HL-60/S4 treated with phorbol 12-myristate 13-acetate at 8.2 ng/mL for 4 days and 3 days (cell line): ENCODE measurements around the gene UNC13B.
"Not testable (repeated sequence)": the region's sequence is repeated elsewhere in the genome, so short reads cannot be mapped to it uniquely, and the experiment has no call there.

Experiments used
- in situ Hi-C: fragments of 300-500 bp; cut with MboI; formaldehyde crosslinking; loops from 2 replicates; pipeline ENCODE4 v1.15.0; 2022; ENCODE audit warnings: low sequenced_read_pairs

UNC13B gene

DNA sequence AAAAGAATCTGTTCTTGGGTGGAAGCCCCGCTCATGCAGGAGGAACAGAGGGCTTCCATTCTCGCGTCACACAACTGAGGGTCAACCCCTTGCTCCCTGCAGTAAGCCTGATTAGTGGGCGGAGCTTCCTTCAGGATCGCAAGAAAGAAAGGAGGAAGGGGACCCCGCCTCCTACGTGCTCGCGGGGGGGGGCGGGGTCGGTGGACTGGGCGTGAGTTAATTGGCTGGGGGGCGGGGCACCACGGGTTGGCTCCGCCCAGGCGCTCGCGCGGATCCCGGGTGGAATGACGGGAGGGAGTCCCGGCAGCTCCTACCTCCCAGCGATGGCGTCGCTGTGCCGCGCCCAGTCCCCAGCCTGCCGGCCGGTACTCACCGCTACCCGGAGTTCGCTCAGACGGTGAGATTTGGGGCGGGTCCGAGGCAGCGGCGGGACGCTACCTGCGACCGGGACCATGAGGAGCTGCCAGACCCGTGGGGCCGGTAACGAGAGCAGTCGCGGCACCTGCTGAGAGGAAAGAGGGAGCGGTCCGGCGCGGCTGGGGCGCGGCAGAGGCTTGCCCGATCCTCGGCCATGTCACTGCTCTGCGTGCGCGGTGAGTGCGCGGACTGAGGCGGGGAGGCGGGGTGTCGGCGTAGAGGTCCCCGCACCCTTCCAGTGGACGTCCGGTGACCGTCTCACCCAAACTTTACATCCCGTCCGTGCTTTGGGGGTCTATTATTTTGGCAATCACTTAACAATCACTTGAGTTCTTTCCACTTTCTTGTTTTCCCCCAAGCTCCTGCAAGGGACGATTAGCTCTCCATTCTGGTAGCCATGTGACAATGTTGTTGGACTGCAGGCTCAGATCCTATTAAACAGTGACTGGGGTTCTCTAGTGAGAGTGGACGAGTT, at the start of gene UNC13B:
Gene UNC13B (plus strand): TSS at position 297 of the 892 bp plus-strand sequence. CDS start 275 bp downstream, at position 572.
- in situ Hi-C loops, result no loop called here

DNA sequence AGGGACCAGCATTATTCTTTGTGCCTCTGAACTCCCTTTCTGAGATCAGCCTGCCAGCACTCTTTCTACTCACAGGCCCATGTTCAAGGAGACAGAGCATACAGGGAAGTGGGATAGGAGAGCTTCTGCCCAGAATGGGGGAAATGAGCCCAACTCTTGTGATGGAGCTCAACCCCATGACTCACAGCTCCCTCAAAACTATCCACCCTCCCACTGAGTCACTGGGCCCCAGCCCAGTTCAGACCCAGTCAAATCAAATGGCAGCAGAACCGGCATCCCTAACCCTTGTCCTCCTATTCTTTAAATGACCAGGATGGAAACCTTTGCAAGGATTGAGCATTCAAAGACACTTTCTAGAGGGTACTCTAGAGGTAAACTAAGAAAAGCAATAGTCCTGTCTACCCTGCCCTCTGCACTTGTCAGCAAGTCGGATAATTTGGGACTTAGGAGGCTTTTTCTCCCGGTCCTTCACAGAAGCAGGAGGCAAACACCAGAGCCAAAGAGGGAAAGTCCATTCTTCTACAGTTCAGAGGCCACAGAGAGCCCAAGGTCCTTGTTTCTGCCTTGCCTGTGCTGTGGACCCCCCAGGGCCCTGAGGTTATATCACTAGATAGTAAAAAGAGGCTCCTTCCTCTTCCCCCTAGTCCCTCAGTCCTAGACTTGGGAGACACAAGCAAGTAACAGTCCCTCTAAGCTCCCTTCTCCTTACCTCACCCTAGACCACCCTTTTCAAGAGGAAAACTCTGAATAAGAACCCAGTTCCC, 49.4 kb upstream of the UNC13B start:
- in situ Hi-C loops, result loop anchor here (25.0 kb wide), 1 partner anchor 450 kb away; the partner anchor contains the start of genes CCL27 and IL11RA

DNA sequence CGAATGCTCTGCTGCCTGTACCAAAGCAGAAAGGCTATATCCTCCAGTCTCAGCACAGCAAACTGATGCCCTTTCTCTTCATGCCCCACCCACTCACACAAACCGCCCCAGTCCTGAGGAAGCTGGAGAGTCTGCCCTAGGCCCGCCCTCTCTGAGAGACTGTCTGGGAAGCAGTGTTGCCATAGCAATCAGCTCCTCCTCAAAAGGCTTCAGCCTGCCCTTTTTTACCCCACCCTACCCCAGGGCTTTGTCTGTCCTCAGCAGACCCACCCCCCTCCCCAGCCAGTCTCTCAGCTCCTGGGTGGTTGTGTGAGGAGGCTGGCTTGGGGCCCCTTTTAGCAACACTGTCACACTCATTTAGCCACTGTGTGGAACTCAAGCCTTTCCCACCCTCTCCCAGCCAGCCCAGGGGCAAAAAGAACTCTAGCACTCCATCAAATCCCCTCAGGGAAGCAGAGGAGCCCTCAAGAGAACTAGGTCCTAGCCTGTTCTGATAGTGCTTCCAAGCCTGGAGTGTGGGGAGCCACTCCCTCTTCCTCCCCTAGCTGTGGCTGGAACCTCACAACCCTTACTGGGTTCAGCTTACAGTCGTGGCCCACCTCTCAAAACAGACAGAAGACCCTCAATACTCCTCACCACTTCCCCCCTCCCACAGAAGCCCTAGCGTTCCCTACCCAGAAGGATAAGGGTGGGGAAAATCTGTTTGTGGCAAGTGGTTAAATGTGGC, 47.5 kb upstream of the UNC13B start:
- in situ Hi-C loops, result loop anchor here (25.0 kb wide), 1 partner anchor 452 kb away; the partner anchor contains the start of genes CCL27 and IL11RA

DNA sequence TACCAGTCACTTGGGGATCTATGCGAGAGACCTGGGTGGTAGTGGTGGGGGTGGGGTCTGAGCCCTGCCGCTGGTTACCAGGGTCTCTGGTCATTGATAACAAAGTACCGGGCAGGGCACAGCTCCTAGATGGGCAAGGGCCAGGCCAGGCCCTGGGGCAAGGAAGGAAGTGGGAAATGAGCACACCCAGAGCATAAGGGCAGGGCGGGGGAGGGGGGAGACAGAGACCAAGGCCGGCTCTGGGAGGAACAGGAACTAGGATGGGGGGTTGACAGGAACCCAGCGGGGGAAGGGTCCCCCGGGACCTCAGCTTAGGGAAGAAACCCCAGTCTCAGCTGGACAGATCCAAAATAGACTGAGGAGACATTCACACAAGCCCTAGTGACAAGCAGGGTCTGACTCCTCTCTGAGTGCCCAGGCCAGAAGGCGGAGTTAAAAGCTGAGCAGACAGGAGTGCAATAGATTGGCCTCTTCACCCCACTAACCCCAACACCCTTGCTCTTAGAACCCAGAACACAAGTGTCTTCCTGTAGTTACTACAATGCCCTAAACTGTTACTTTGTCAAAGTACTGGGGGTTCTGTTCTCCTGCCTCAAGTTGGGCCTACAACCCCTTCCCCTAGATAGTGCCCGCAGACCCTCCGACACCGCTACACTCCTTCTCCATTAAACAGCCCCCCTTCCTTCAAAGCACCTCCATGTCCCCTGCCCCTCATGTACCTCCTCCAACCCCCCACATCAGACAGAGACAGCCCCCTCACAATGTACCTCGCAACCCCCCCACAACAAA, 46.8 kb upstream of the UNC13B start:
- in situ Hi-C loops, result loop anchor here (25.0 kb wide), 1 partner anchor 453 kb away; the partner anchor contains the start of genes CCL27 and IL11RA

DNA sequence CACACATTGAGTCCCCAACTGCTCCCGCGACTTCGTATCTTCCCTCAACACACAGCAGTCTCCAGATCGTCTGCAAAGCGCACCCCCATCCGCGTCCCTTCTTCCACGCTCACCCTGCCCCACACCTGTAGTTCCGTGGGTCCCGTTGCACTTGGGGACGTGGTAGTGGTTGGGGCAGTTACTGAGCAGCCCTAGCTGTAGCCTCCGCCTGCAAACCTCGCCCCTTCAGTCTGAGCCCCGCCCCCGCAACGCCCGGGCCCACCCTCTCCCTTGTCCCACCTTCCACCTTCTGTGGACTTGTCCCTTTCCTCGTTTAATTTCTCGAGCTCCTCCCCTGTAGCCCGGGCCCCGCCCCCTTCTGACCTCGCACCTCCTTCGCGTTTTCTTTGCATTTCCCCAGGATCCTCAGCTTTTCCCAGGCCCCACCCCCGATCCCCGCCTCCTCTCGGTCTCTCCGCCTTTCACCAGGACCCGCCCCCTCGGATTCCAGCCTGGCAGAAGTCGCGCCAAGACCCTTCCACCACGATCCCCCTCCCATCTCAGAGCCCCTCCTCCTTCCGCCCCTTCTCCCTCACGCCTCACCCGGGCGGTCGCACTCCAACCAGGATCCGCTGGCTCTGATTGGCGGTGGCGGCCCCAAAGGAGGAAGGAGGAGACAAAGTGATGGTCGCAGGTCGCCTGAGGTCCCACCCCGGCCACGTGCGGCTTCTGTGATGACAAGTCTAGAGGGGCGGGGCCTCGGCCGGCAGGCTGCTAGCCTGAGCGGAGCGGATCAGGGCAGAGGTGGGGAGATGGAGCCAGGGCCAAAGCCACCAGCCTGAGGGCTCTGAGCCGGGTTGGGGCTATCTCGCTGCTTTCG, 45.9 kb upstream of the UNC13B start, which contains the start of gene ATOSB:
Gene ATOSB (minus strand): TSS at position 183 of the 859 bp plus-strand sequence. CDS start 7,588 bp downstream, outside the sequence.
- in situ Hi-C loops, result loop anchor here (25.0 kb wide), 1 partner anchor 454 kb away; the partner anchor contains the start of genes CCL27 and IL11RA

DNA sequence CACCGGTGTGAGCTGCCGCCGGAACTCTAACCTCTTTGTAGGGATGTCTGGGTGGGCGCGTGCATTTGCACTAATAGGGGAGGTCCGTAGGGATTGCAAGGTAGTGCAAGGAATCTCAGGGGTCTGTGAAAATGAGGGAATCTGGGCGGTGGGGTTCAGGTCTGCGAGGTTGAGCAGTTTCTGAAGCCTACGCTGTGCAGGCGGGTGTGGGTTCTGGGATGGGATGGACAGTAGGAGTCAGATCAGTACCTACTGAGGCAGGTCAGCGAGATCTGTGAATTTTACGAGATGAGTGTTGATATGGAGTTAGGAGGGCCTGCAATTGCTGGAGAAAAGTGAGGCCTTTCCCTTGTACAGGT, 45.3 kb upstream of the UNC13B start:
- in situ Hi-C loops, result loop anchor here (25.0 kb wide), 1 partner anchor 454 kb away; the partner anchor contains the start of genes CCL27 and IL11RA

DNA sequence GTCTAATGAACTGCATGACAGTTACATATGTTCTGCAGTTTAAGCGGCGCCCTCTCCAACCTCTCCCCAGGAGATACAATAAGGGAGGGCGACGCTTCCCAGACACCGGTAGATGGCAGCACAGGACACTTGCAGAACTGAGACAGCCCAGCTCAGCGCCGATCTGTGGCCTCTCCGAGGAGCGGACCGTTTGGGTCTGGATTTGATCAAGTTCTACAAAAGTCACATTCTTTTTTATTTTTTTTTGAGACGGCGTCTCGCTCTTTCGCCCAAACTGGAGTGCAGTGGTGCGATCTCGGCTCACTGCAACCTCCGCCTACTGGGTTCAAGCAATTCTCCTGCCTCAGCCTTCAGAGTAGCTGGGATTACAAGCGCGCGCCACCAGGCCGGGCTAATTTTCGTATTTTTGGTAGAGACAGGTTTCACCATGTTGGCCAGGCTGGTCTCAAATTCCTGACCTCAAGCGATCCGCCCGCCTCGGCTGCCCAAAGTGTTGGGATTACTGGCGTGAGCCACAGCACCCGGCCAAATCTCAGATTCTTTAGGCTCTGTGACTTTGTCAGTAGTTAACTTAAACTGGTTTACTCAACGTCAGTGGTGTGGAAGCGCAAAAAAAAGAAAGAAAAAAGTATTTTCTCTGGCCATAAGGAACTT, 44.8 kb upstream of the UNC13B start:
- in situ Hi-C loops, result loop anchor here (25.0 kb wide), 1 partner anchor 455 kb away; the partner anchor contains the start of genes CCL27 and IL11RA

DNA sequence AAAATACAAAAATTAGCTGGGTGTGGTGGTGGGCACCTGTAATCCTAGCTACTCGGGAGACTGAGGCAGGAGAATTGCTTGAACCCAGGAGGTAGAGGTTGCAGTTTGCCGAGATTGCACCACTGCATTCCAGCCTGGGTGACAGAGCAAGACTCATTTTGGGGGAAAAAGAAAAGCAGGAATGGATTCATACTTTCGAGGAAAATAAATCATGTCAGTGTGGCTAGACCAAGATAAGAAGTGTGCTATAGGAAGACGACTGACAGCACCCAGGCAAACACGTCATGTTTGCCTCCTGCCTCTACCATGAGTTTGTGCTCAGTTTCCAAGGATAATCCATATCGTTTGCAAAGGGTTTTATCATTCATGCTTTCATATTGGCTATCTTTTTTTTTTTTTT, 26.9 kb upstream of the UNC13B start:
- in situ Hi-C loops, result no loop called here

DNA sequence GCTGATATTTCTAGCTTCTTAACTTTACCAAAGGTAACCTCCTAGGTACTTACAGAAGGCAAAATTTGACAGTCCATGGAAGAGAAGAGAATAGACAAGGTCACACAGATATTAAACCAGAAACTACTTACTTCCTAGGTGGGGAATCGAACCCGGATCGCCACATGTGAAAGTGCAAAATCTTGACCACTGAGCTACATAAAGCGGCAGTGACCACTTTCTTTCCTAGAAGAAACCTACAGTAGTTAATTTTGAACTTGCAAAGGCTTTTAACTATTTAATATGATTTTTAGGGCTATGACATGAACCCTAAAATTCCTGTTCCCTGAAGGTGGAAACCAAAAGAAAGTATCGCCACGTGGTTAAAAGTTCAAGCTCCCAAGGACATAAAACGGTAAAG, 25.8 kb upstream of the UNC13B start:
- in situ Hi-C loops, result no loop called here

DNA sequence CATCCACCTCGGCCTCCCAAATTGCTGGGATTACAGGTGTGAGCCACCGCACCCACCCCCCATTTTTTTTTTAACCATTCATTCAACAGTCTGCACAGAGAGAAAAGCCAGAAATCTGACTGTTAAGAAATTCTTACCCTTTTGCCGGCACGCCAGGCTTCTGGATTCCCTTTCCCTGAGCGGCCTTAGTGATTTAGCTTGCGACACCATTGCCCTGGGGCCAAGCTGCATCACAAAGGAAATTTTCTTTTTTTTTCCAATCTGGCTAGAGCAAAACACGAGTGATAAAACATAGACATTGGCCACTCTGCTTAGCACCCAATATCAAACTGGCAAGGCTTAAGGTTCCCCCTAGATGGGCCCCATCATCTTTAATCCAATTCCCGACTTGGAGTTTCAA, 24.9 kb upstream of the UNC13B start:
- in situ Hi-C loops, result no loop called here

DNA sequence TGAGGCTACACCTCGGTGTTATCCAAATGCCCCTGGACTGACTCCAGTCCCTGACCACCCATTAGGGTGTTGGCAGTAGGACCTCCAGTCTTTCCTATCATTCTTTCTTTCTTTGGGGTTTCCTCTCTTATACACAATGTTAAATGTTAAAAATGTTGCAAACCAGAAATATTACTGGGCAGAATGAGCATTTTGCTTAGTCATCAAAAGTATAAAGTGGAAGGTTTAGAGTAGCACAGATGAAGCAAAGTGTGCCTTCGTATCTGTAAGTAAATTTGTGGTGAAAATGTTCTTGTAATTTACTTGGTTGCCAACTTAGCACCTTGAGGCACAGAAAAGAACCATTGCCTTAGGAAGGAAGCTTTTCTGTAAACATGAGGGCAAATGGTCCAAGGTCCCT, 21.7 kb upstream of the UNC13B start:
- in situ Hi-C loops, result no loop called here

DNA sequence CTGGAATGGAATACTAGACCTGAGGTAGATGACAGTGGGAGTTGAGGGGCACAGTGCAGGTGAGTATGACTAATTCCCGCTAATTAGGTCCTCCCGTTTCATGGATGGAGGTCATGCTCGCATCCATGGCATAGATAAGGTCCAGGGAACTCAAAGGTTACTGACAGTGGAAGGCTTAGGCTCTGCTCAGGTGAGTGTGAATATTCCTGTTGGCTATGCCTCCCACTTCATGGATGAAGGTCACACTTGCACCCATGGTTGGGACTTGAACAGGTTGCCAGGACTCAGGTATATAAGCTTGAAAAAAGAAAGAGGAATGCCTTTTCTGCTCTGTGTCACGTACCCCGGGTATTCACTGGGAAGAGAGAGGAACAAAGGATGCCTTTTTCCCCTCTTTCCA, 19.8 kb upstream of the UNC13B start:
- in situ Hi-C loops, result no loop called here

DNA sequence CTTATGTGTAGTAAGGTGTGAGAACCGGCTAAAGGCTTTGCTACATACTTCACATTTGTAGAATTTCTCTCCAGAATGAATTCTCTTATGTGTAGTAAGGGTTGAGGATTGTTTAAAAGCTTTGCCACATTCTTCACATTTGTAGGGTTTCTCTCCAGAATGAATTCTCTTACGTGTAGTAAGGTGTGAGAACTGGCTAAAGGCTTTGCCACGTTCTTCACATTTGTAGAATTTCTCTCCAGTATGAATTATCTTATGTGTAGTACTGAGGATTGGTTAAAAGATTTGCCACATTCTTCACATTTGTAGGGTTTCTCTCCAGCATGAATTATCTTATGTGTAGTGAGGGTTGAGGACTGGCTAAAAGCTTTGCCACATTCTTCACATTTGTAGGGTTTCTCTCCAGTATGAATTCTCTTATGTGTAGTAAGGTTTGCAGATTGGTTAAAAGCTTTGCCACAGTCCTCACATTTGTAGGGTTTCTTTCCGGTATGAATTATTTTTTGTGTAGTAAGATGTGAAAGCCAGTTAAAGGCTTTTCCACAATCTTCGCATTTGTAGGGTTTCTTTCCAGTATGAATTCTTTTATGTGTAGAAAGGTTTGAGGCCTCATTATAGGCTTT, 13.8 kb upstream of the UNC13B start:
- in situ Hi-C loops, result not testable (repeated sequence)

DNA sequence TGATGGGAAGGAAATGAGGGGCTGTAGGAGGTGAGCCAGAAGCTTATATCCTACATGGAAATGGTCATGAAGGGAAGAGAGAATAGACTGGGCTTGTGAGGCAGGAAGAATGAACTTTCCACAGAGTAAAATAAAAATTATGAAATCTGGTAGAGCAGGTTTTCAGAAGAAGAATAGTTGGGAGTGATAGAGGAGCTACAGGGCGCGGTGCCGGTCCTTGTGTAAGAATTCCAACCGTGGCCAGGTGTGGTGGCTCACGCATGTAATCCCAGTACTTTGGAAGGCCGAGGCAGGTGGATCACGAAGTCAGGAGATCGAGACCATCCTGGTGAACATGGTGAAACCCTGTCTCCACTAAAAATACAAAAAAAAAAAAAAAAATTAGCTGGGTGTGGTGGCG, 8.9 kb upstream of the UNC13B start:
- in situ Hi-C loops, result no loop called here

DNA sequence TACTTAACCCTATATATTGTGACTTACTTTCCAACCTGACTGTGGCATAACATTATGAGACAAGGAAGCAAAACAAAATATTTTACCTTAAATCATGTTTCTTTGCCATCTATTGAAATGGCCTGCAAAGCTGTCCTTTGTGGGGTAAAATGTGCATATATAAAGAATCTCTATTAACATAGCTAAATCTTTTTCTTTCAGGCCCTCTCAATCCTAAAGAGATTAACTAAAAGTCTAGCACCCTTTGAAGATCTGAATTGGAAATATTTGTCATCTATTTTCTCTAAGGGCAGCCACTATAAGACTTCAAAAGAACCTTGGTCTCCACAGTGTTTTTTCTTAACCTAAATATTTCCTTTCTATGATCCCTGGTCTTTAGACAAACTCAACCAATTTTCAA, 5.0 kb upstream of the UNC13B start:
- in situ Hi-C loops, result no loop called here

DNA sequence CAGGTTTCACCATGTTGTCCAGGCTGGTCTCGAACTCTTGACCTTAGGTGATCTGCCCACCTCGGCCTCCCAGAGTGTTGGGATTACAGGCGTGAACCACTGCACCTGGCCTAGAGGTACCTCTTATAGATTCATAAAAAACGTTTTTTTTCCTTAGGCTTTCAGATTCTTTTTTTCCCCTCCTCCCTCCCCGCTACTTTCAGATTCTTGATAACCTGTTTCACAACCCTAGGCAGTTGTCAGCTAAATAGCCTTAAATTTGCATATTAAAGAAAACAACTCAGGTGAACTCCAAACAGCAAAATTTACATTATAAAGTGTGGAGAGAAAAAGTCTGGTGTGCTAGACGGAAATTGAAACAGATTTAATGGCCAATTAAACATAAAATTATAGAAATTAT, 4.0 kb upstream of the UNC13B start:
- in situ Hi-C loops, result not testable (repeated sequence)

DNA sequence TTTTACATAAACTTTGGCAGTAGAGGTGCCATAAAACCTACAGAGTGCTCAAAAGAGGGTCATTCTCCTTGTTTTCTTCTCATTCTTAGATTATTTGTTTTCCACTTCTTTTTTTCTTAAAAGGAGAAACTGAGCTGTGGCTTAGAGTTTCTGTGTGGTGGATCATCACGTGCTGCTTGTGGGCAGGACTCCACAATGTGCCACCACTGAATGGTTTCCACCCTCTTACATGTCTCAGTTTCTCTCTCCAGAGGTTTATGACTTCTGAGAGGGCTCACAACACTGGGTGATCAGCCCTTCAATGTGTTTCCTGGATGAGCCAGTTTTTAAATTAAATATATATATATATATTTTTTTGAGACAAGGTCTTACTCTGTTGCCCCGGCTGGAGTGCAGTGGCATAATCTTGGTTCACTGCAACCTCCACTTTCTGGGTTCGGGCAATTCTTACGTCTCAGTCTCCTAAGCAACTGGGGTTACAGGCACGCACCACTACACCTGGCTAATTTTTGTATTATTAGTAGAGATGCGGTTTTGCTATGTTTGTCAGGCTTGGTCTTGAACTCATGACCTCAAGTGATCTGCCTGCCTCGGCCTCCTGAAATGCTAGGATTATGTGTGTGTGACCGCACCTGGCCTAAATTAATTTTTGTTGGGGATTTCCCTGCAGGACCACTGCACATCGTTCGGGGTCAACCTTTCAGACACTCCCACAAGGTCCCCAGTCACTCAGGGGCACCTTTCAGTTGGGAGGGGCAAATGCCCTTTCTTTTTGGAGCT, 3.1 kb upstream of the UNC13B start:
- in situ Hi-C loops, result no loop called here
